ENCODE data around the gene POLR2L.

DNA sequence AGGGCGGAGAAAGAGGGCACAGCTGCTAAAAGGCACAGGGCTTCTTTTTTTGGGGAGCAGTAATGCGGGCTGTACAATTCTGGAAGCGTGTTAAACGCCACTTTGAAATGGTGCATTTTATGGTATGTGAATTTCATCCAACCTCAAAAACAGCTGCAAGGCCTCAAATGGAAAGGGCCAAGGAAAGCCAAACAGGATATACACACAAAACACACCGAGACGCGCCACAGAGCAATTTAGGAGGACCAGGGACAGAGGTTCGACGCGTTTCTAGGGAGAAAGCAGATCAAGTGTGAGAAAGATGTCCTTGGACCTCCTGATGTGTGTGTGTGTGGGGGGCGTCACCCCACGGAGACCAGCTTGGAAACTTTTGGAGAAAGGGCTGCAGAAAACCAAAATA lies 31.4 kb upstream of the POLR2L start:
- TF ChIP-seq, protein P1, sequence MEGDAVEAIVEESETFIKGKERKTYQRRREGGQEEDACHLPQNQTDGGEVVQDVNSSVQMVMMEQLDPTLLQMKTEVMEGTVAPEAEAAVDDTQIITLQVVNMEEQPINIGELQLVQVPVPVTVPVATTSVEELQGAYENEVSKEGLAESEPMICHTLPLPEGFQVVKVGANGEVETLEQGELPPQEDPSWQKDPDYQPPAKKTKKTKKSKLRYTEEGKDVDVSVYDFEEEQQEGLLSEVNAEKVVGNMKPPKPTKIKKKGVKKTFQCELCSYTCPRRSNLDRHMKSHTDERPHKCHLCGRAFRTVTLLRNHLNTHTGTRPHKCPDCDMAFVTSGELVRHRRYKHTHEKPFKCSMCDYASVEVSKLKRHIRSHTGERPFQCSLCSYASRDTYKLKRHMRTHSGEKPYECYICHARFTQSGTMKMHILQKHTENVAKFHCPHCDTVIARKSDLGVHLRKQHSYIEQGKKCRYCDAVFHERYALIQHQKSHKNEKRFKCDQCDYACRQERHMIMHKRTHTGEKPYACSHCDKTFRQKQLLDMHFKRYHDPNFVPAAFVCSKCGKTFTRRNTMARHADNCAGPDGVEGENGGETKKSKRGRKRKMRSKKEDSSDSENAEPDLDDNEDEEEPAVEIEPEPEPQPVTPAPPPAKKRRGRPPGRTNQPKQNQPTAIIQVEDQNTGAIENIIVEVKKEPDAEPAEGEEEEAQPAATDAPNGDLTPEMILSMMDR (IDR thresholded peaks at IDR 0.05; ENCODE audit: low read length), result no peak
- TF ChIP-seq EZH2phosphoT487 (IDR thresholded peaks at IDR 0.05; ENCODE audit: low read length) (no peak), EZH2 (optimal IDR thresholded peaks at IDR 0.05; ENCODE audit: low read depth, low read length) (no peak)
